ENCODE results near the gene MUC15. TPM values are rescaled to one million over a fixed set of nuclear protein-coding genes. Genes with fewer than 3 reads are reported as not detected.

MUC15 gene
- 0.04 TPM for polyA plus RNA-seq (2013, experiment 1 of 2)
- polyA plus RNA-seq (2013, experiment 2 of 2): not detected

GRCh38 chr11:26571861-26572654, at the start of gene MUC15:
TSS of gene MUC15 (minus strand) at chr11:26572263. CDS start at chr11:26567094, 5,169 bp downstream.
- Histone ChIP-seq H3K79me1 (ENCODE audit: low read depth, low read length) (no peaks in the 10 kb centered on the region), H3K4ac (ENCODE audit: low read length) (no peak within 1 kb of the TSS), H3K4me1 (ENCODE audit: control insufficient read depth in 2 of 2, insufficient read depth in 1 of 2, low read depth in 1 of 2, low read length in 2 of 2) (peaks cover 2 to 5% of the 10 kb centered on the region in 2 donors), H2BK120ac (ENCODE audit: low read depth, low read length) (no peak within 1 kb of the TSS), H2AK5ac (ENCODE audit: low read depth, low read length) (no peak within 1 kb of the TSS), H3K27ac (replicated peaks; ENCODE audit: low read length) (peak within 1 kb of the TSS; percentile 26), H3K18ac (ENCODE audit: low read length) (no peak within 1 kb of the TSS), H3K36me3 (replicated peaks in 1 of 2; ENCODE audit: control insufficient read depth in 2 of 2, insufficient read depth in 2 of 2, low read length in 2 of 2) (no peaks in the 10 kb centered on the region), H2BK12ac (ENCODE audit: low read length) (no peak within 1 kb of the TSS), H4K91ac (ENCODE audit: low read depth, low read length, poor library complexity) (no peak within 1 kb of the TSS), H3K27me3 (ENCODE audit: control insufficient read depth in 3 of 3, insufficient read depth in 3 of 3, low read depth in 1 of 3, low read length in 3 of 3) (no peaks in the 10 kb centered on the region), H2BK15ac (ENCODE audit: low read length) (no peak within 1 kb of the TSS), H3K9ac (ENCODE audit: low read depth, low read length, poor library complexity) (no peak within 1 kb of the TSS), H3K4me3 (ENCODE audit: low read length in 2 of 2) (no peak within 1 kb of the TSS), H2BK5ac (ENCODE audit: low read length) (no peak within 1 kb of the TSS), H3K9me3 (replicated peaks in 1 of 2; ENCODE audit: control insufficient read depth in 2 of 2, insufficient read depth in 1 of 2, low read depth in 1 of 2, low read length in 2 of 2) (no peaks in the 10 kb centered on the region), H3K23ac (ENCODE audit: low read depth, low read length, poor library complexity) (no peak within 1 kb of the TSS), H3K4me2 (ENCODE audit: insufficient read depth, low read length, poor library complexity, severe bottlenecking) (no peak within 1 kb of the TSS), H4K8ac (ENCODE audit: low read depth, low read length) (no peak within 1 kb of the TSS), H3K14ac (ENCODE audit: low read length) (no peak within 1 kb of the TSS), H2AFZ (ENCODE audit: low read length) (peak within 1 kb of the TSS; percentile 23)
- no peak for DNase-seq (ENCODE audit: low spot score)
- no CpG with 5 or more reads among the region's 12 CpGs for WGBS, 2 donors (ENCODE audit: extremely low coverage in 2 of 2, insufficient read length in 2 of 2, insufficient replicate concordance in 1 of 2)

DNA sequence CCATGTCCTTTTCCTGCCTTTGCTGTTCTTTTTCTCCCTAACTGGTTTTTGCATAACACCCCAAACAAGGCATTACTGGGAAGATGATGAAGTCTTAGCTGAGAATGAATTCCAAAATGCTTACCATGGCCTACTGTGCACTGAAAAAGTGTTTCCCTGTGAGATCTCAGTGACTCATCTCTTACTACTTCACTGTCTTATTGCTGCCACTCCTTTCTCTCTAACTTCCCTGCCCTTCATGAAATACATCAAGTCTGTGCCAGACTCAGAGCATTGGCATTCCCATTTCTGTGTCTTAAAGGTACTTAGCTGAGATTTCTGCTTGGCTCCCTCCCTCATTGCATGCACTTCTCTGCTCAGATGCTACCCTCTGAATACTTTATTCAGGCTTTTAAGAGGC, 49.1 kb upstream of the MUC15 start:
- H3K79me1 ChIP-seq (ENCODE audit: low read depth, low read length): no peaks in the 10 kb centered on the region

GRCh38 chr11:26620282-26621045, 48.4 kb upstream of the MUC15 start:
- peaks cover 2 to 3% of the 10 kb centered on the region in 2 donors for H3K4me1 ChIP-seq (ENCODE audit: control insufficient read depth in 2 of 2, insufficient read depth in 1 of 2, low read depth in 1 of 2, low read length in 2 of 2)
- no CpG with 5 or more reads among the region's 1 CpG for WGBS, 2 donors (ENCODE audit: extremely low coverage in 2 of 2, insufficient read length in 2 of 2, insufficient replicate concordance in 1 of 2)
- no peak overlapping the region for H3K18ac ChIP-seq (ENCODE audit: low read length)
- H4K91ac ChIP-seq (ENCODE audit: low read depth, low read length, poor library complexity): no peak overlapping the region
- H3K4ac ChIP-seq (ENCODE audit: low read length): no peak overlapping the region
- no peak overlapping the region for H2BK15ac ChIP-seq (ENCODE audit: low read length)
- H3K4me2 ChIP-seq (ENCODE audit: insufficient read depth, low read length, poor library complexity, severe bottlenecking): no peak overlapping the region
- no peak overlapping the region for H2BK120ac ChIP-seq (ENCODE audit: low read depth, low read length)
- H2BK5ac ChIP-seq (ENCODE audit: low read length): no peak overlapping the region
- H3K79me1 ChIP-seq (ENCODE audit: low read depth, low read length): no peaks in the 10 kb centered on the region
- no peak overlapping the region for H3K4me3 ChIP-seq (ENCODE audit: low read length in 2 of 2)
- no peak overlapping the region for H2BK12ac ChIP-seq (ENCODE audit: low read length)
- H3K27ac ChIP-seq (replicated peaks; ENCODE audit: low read length): no peak overlapping the region
- no peak overlapping the region for H3K14ac ChIP-seq (ENCODE audit: low read length)
- no peak overlapping the region for H3K23ac ChIP-seq (ENCODE audit: low read depth, low read length, poor library complexity)
- H2AFZ ChIP-seq (ENCODE audit: low read length): peak overlapping the region; percentile 39
- H3K27me3 ChIP-seq (ENCODE audit: control insufficient read depth in 3 of 3, insufficient read depth in 3 of 3, low read depth in 1 of 3, low read length in 3 of 3): no peaks in the 10 kb centered on the region
- H3K36me3 ChIP-seq (replicated peaks in 1 of 2; ENCODE audit: control insufficient read depth in 2 of 2, insufficient read depth in 2 of 2, low read length in 2 of 2): no peaks in the 10 kb centered on the region
- no peak for DNase-seq (ENCODE audit: low spot score)
- H3K9me3 ChIP-seq (replicated peaks in 1 of 2; ENCODE audit: control insufficient read depth in 2 of 2, insufficient read depth in 1 of 2, low read depth in 1 of 2, low read length in 2 of 2): no peaks in the 10 kb centered on the region
- no peak overlapping the region for H3K9ac ChIP-seq (ENCODE audit: low read depth, low read length, poor library complexity)
- no peak overlapping the region for H4K8ac ChIP-seq (ENCODE audit: low read depth, low read length)
- H2AK5ac ChIP-seq (ENCODE audit: low read depth, low read length): no peak overlapping the region

More for the DNA sequence above, 49.1 kb upstream of the MUC15 start:
- Histone ChIP-seq H2AK5ac (ENCODE audit: low read depth, low read length) (no peak overlapping the region), H3K9ac (ENCODE audit: low read depth, low read length, poor library complexity) (no peak overlapping the region), H2BK5ac (ENCODE audit: low read length) (no peak overlapping the region), H4K8ac (ENCODE audit: low read depth, low read length) (no peak overlapping the region), H2AFZ (ENCODE audit: low read length) (peak overlapping the region; percentile 39), H3K4me3 (ENCODE audit: low read length in 2 of 2) (no peak overlapping the region), H2BK120ac (ENCODE audit: low read depth, low read length) (no peak overlapping the region), H3K4ac (ENCODE audit: low read length) (no peak overlapping the region), H3K18ac (ENCODE audit: low read length) (no peak overlapping the region), H3K9me3 (replicated peaks in 1 of 2; ENCODE audit: control insufficient read depth in 2 of 2, insufficient read depth in 1 of 2, low read depth in 1 of 2, low read length in 2 of 2) (no peaks in the 10 kb centered on the region), H3K23ac (ENCODE audit: low read depth, low read length, poor library complexity) (no peak overlapping the region), H2BK12ac (ENCODE audit: low read length) (no peak overlapping the region), H2BK15ac (ENCODE audit: low read length) (no peak overlapping the region), H4K91ac (ENCODE audit: low read depth, low read length, poor library complexity) (no peak overlapping the region), H3K4me2 (ENCODE audit: insufficient read depth, low read length, poor library complexity, severe bottlenecking) (no peak overlapping the region), H3K4me1 (ENCODE audit: control insufficient read depth in 2 of 2, insufficient read depth in 1 of 2, low read depth in 1 of 2, low read length in 2 of 2) (peaks cover 2 to 3% of the 10 kb centered on the region in 2 donors), H3K36me3 (replicated peaks in 1 of 2; ENCODE audit: control insufficient read depth in 2 of 2, insufficient read depth in 2 of 2, low read length in 2 of 2) (no peaks in the 10 kb centered on the region), H3K27me3 (ENCODE audit: control insufficient read depth in 3 of 3, insufficient read depth in 3 of 3, low read depth in 1 of 3, low read length in 3 of 3) (no peaks in the 10 kb centered on the region), H3K14ac (ENCODE audit: low read length) (no peak overlapping the region), H3K27ac (replicated peaks; ENCODE audit: low read length) (no peak overlapping the region)
- no peak for DNase-seq (ENCODE audit: low spot score)

DNA sequence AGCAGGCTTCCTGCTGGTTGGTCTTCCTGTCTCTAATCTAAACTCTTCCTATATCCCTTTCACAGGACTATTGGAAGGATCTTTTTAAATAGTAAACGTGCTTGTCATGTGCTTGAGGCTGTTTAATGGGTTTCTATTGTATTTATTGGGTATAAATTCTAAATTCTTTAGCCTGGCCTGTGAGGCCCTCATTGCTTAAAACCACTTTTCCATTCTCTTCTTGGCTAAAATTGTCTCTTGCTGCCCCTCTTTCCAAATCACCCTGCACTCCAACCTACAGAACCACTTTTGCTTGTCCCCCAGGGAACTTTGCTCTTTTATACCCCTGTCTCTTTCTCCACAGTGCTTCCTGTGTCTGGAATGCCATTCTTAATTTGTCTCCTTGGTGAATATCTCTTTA, 46.4 kb upstream of the MUC15 start:
- DNase-seq (ENCODE audit: low spot score): no peak

More for the DNA sequence above, 46.4 kb upstream of the MUC15 start:
- Histone ChIP-seq H2AFZ (ENCODE audit: low read length) (peak overlapping the region; percentile 78), H2BK5ac (ENCODE audit: low read length) (no peak overlapping the region), H3K9ac (ENCODE audit: low read depth, low read length, poor library complexity) (no peak overlapping the region), H3K4me2 (ENCODE audit: insufficient read depth, low read length, poor library complexity, severe bottlenecking) (no peak overlapping the region), H3K14ac (ENCODE audit: low read length) (no peak overlapping the region), H3K27ac (replicated peaks; ENCODE audit: low read length) (no peak overlapping the region), H3K27me3 (ENCODE audit: control insufficient read depth in 3 of 3, insufficient read depth in 3 of 3, low read depth in 1 of 3, low read length in 3 of 3) (no peaks in the 10 kb centered on the region), H3K4ac (ENCODE audit: low read length) (no peak overlapping the region), H2BK15ac (ENCODE audit: low read length) (no peak overlapping the region), H3K4me3 (ENCODE audit: low read length in 2 of 2) (no peak overlapping the region), H4K91ac (ENCODE audit: low read depth, low read length, poor library complexity) (no peak overlapping the region), H3K23ac (ENCODE audit: low read depth, low read length, poor library complexity) (no peak overlapping the region), H2AK5ac (ENCODE audit: low read depth, low read length) (no peak overlapping the region), H3K36me3 (replicated peaks in 1 of 2; ENCODE audit: control insufficient read depth in 2 of 2, insufficient read depth in 2 of 2, low read length in 2 of 2) (no peaks in the 10 kb centered on the region), H3K9me3 (replicated peaks in 1 of 2; ENCODE audit: control insufficient read depth in 2 of 2, insufficient read depth in 1 of 2, low read depth in 1 of 2, low read length in 2 of 2) (no peaks in the 10 kb centered on the region), H3K79me1 (ENCODE audit: low read depth, low read length) (no peaks in the 10 kb centered on the region), H3K18ac (ENCODE audit: low read length) (no peak overlapping the region), H2BK12ac (ENCODE audit: low read length) (no peak overlapping the region), H2BK120ac (ENCODE audit: low read depth, low read length) (no peak overlapping the region), H3K4me1 (ENCODE audit: control insufficient read depth in 2 of 2, insufficient read depth in 1 of 2, low read depth in 1 of 2, low read length in 2 of 2) (peaks cover 2 to 3% of the 10 kb centered on the region in 2 donors), H4K8ac (ENCODE audit: low read depth, low read length) (no peak overlapping the region)
- WGBS, 2 donors (ENCODE audit: extremely low coverage in 2 of 2, insufficient read length in 2 of 2, insufficient replicate concordance in 1 of 2): no CpG with 5 or more reads among the region's 1 CpG

Data from neuronal stem cell (in vitro differentiated cells).